Stimulated activated naive CD8-positive, alpha-beta T cell treated with anti-CD3 and anti-CD28 coated beads, Interleukin-15, amount 100 ng/mL, for 72 hours (primary cell): ENCODE measurements around the gene CBX5.
A peak's percentile ranks its signal among the peaks of the same experiment; 100 is the strongest.
"Not testable (repeated sequence)": the region's sequence is repeated elsewhere in the genome, so short reads cannot be mapped to it uniquely, and the experiment has no call there.

Experiments used
- ATAC-seq: fragments of 150-1000 bp; cut with Tn5 transposase; 2 replicates; pipeline ENCODE4 v1.10.0; 2021; ENCODE audit warnings: mild to moderate bottlenecking, moderate library complexity
- DNase-seq, 2 donors: peaks; one replicate each; pipeline ENCODE4 v3.0.0; 2021 to 2022
- H3K27ac Mint-ChIP-seq, 2 donors: one replicate each; pipeline ENCODE4 v1.8.0; 2022; ENCODE audit warnings: mild to moderate bottlenecking in 2 of 2, mixed read lengths in 2 of 2, moderate library complexity in 2 of 2
- H3K27me3 Mint-ChIP-seq: one replicate; pipeline ENCODE4 v1.8.0; 2022; ENCODE audit warnings: mixed read lengths
- H3K4me1 Mint-ChIP-seq: one replicate; pipeline ENCODE4 v1.8.0; 2022; ENCODE audit warnings: mild to moderate bottlenecking, mixed read lengths
- H3K4me3 Mint-ChIP-seq, 2 donors: one replicate each; pipeline ENCODE4 v1.8.0; 2022; ENCODE audit warnings: mild to moderate bottlenecking in 2 of 2, mixed read lengths in 2 of 2, moderate library complexity in 1 of 2
- H3K9me3 Mint-ChIP-seq, 2 donors: one replicate each; pipeline ENCODE4 v1.8.0; 2022; ENCODE audit warnings: mixed read lengths in 2 of 2

CBX5 gene

GRCh38 chr12:54206791-54207190 lies 73.1 kb downstream of the CBX5 start:
- Mint-ChIP-seq H3K27ac (no peak overlapping the region), H3K4me3 (no peak overlapping the region), H3K9me3 (no peaks in the 10 kb centered on the region), H3K4me1 (peaks cover 6% of the 10 kb centered on the region), H3K27me3 (peaks cover 55% of the 10 kb centered on the region)
- ATAC-seq (no peak), DNase-seq (no peak)

GRCh38 chr12:54204316-54204715 lies 75.6 kb downstream of the CBX5 start:
- Mint-ChIP-seq H3K27me3 (peaks cover 76% of the 10 kb centered on the region), H3K4me1 (peaks cover 6% of the 10 kb centered on the region), H3K27ac (no peak overlapping the region), H3K9me3 (no peaks in the 10 kb centered on the region), H3K4me3 (no peak overlapping the region)
- DNase-seq (no peak), ATAC-seq (no peak)

GRCh38 chr12:54201001-54201794 lies 78.7 kb downstream of the CBX5 start:
- peaks cover 84% of the 10 kb centered on the region for H3K27me3 Mint-ChIP-seq
- no peaks in the 10 kb centered on the region for H3K9me3 Mint-ChIP-seq
- no peaks in the 10 kb centered on the region for H3K4me1 Mint-ChIP-seq
- no peak overlapping the region for H3K4me3 Mint-ChIP-seq
- ATAC-seq (peak; percentile 88), DNase-seq (peak; percentile 62 to 69)
- no peak overlapping the region for H3K27ac Mint-ChIP-seq

- no peak overlapping the region for H3K4me3 Mint-ChIP-seq
- H3K4me1 Mint-ChIP-seq, result no peaks in the 10 kb centered on the region
- ATAC-seq, result no peak
- peaks cover 84% of the 10 kb centered on the region for H3K27me3 Mint-ChIP-seq
- no peak for DNase-seq
- no peak overlapping the region for H3K27ac Mint-ChIP-seq
- H3K9me3 Mint-ChIP-seq, result no peaks in the 10 kb centered on the region
Measured at GRCh38 chr12:54200412-54200811, 79.5 kb downstream of the CBX5 start.

DNA sequence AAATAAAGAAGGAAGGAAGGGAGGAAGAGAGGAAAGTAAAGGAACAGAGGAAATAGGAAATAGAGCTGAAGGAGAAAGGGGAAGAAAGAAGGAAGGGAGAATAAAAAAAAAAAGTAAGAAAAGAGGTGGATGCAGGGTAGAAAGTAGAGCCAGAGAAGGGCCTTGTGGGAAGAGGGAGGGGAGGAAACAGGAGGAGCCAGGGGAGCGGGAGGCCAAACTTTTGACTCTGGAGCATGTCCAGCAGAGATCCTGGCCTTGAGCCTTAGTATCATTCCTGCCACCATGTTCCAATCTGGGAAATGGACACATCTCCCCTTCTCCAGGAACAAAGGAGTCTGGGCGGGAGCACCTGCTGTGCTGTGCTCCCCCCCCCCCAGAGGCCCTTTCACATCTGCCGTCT lies 80.0 kb downstream of the CBX5 start:
- ATAC-seq (no peak), DNase-seq (no peak)
- Mint-ChIP-seq H3K4me1 (no peaks in the 10 kb centered on the region), H3K4me3 (no peak overlapping the region), H3K27ac (no peak overlapping the region), H3K9me3 (no peaks in the 10 kb centered on the region), H3K27me3 (peaks cover 85% of the 10 kb centered on the region)

DNA sequence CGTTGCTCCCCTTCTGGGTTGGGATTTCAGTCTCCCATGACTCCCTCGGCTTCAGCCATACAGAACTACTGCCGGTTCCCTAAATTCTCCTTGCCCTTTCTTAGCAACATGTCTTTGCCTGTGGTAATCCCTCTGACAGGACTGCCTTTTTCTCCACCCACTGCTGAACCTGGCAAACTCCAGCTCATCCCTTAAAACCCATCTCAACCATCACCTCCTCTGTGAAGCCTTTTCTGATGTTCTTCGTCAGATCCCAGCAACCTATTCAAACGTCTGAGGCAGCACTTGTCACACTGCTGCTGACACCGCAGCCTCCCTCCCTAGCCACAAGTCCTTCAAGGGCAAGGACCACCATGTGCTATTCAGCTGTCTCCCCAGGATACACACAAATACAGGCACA lies 80.9 kb downstream of the CBX5 start:
- no peak overlapping the region for H3K27ac Mint-ChIP-seq
- no peak for DNase-seq
- ATAC-seq, result no peak
- H3K9me3 Mint-ChIP-seq, result no peaks in the 10 kb centered on the region
- H3K27me3 Mint-ChIP-seq, result peaks cover 88% of the 10 kb centered on the region
- no peak overlapping the region for H3K4me3 Mint-ChIP-seq
- H3K4me1 Mint-ChIP-seq, result no peaks in the 10 kb centered on the region

GRCh38 chr12:54197431-54197909 lies 82.5 kb downstream of the CBX5 start:
- peak overlapping the region in 1 of 2 donors; percentile 81 for H3K27ac Mint-ChIP-seq
- no peak for ATAC-seq
- no peak overlapping the region for H3K4me3 Mint-ChIP-seq
- H3K27me3 Mint-ChIP-seq, result peaks cover 93% of the 10 kb centered on the region
- DNase-seq, result no peak
- no peaks in the 10 kb centered on the region for H3K9me3 Mint-ChIP-seq
- no peaks in the 10 kb centered on the region for H3K4me1 Mint-ChIP-seq

DNA sequence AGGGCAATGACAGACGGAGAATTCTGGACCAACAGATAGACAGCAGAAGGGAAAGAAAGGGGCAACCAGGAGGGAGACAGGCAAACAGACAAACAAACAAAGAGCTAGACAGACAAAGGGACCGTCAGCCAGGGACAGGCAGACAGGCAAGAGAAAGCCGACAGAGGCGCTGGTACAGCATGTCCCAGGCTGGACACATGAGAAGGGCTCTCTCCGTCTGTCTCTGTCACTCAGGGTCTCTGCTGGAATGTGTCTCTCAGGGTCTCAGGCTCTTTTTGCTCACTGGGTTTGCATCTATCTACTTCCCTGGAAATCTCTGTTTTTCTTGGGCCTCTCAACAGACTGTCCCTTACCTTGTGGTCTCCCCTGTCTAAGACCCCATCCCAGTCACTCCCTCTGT lies 82.9 kb downstream of the CBX5 start:
- no peaks in the 10 kb centered on the region for H3K9me3 Mint-ChIP-seq
- H3K27me3 Mint-ChIP-seq, result peaks cover 98% of the 10 kb centered on the region
- no peaks in the 10 kb centered on the region for H3K4me1 Mint-ChIP-seq
- H3K4me3 Mint-ChIP-seq, result no peak overlapping the region
- no peak for DNase-seq
- ATAC-seq, result no peak
- no peak overlapping the region for H3K27ac Mint-ChIP-seq

DNA sequence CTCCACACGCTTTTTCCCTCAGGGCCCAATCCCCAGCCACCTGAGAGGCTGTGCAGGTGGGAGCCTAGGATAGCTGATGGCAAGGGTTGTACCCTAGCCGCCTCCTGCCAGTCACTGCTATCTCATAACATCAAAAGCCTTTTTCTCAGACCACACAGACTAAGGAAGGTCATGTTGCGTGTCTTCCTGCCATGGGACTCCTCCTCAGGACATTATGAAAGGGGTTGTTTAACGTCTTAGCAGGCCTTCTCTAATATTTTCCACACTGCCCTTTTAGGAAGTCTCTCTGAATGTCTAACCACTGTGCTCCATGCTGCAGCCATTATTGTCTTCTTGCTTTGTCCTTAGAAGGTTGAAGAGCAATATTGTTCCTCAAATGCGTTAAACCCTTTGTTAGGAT lies 83.5 kb downstream of the CBX5 start:
- H3K27me3 Mint-ChIP-seq, result peaks cover 100% of the 10 kb centered on the region
- no peak for DNase-seq
- H3K4me3 Mint-ChIP-seq, result no peak overlapping the region
- ATAC-seq, result no peak
- H3K27ac Mint-ChIP-seq, result no peak overlapping the region
- H3K9me3 Mint-ChIP-seq, result no peaks in the 10 kb centered on the region
- peaks cover 4% of the 10 kb centered on the region for H3K4me1 Mint-ChIP-seq

DNA sequence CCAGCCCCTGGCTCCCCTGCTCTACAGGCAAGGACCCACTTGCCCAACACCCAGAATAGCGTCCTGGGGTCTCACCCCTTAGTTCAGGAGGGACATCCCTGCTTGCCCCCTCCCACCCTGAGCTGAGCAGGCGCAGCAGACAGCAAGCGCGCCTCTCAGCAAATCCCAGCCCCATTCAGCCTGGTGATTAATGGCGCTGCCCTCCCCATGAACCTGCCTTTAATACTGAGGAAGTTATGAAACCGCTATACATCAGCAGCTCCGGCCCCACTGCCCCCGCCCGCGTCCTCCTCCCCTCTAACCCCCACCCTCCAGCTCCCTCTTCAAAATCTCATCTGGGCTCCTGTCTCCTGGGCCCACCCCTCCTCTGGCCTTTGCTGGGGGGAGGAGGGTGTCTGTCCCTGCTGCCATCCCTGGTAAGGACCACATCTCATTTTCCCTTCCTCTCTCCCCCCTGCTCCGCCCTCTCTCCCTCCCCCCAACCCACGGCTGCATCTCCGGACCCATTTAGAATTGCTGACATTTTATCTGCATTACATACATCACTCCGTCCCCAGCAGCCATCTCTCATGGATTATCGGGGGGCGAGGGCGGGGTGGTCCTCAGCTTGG lies 84.1 kb downstream of the CBX5 start:
- H3K4me3 Mint-ChIP-seq, result no peak overlapping the region
- H3K4me1 Mint-ChIP-seq, result peaks cover 7% of the 10 kb centered on the region
- ATAC-seq (no peak), DNase-seq (no peak)
- no peaks in the 10 kb centered on the region for H3K9me3 Mint-ChIP-seq
- peaks cover 100% of the 10 kb centered on the region for H3K27me3 Mint-ChIP-seq
- H3K27ac Mint-ChIP-seq, result no peak overlapping the region

DNA sequence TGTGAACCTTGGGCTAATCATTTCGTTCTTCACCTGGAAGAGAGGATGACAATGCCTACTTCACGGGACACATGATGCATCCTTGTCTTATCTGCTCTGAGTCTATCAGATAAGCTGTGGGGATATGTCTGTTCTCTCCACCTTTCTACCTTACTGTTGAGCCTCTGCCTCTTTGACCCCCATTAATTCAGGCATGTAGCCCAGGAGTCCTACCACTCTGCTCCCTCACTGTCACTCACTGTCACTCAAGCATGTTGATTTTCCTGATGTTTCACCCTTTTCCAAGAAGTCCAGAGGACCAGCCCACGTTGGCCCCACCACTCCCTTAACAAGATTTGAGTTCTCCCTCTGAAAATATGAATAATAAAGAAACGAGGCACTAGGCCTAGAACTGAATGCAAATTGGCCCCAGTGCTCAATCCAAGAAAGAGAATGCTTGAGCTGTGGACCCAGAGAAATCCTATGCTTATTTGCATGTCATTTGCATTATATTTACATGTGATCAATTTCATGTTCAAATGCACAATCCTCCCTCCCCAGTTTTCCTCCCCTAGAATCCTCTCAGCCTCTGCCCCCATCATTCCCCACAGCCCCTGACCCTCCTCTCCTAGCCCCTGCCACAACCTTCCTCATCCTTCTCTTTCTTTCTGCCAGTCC lies 84.7 kb downstream of the CBX5 start:
- no peak for DNase-seq
- Mint-ChIP-seq H3K4me1 (peaks cover 7% of the 10 kb centered on the region), H3K27me3 (peaks cover 100% of the 10 kb centered on the region), H3K4me3 (no peak overlapping the region), H3K27ac (no peak overlapping the region), H3K9me3 (no peaks in the 10 kb centered on the region)
- no peak for ATAC-seq

GRCh38 chr12:54194611-54195010 lies 85.3 kb downstream of the CBX5 start:
- ATAC-seq, H3K27ac Mint-ChIP-seq, H3K9me3 Mint-ChIP-seq, H3K4me1 Mint-ChIP-seq, H3K4me3 Mint-ChIP-seq, DNase-seq: not testable (repeated sequence)
- peaks cover 100% of the 10 kb centered on the region for H3K27me3 Mint-ChIP-seq

DNA sequence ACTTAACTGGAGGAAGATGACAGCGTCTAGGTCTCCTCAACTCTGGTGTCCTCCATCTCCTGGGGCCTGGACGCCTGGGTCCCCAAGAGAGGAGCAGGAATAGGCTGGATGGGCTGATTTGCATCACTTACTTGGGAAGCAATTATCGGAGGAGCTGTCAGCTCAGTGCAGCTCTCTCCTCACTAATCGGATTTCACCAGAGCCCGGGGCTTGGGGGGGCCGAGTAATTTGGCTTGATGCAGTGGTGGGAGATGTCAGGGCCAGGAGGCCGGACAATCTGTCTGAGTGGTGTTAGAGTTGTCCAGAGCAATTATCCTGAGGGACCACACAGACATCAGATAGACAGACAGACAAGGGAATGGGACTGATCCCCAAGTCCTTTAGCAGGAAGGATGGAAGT lies 86.5 kb downstream of the CBX5 start:
- Mint-ChIP-seq H3K27me3 (peaks cover 90% of the 10 kb centered on the region), H3K27ac (no peak overlapping the region), H3K4me3 (no peak overlapping the region)

DNA sequence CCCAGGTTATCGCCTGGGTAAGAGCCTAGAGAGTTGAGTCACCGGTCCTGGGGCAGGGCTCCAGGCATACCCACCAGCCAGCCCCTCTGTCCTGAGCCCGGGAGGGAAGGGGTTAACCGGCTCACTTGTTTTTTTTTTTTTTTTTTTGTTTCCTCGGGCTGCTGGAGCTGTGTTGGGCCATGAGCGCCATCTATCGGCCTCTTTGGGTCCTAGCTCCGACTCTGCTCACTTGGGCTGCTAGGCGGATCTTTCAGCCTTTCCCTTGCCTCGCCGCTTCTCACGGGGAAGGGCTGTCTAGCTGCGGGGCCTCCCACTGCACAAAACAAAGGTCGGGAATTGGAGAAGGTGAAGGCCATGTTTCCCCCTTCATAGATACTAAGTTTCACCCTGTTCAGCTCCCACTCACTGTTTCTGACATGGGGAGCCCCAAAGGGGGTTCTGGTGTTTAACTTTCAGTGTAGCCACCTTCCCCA lies 88.3 kb downstream of the CBX5 start:
- H3K9me3 Mint-ChIP-seq, result no peaks in the 10 kb centered on the region
- ATAC-seq (peak; percentile 65), DNase-seq (peak; percentile 76 to 79)
- H3K4me1 Mint-ChIP-seq, result peaks cover 21% of the 10 kb centered on the region
- H3K27me3 Mint-ChIP-seq, result peaks cover 71% of the 10 kb centered on the region
- no peak overlapping the region for H3K27ac Mint-ChIP-seq
- no peak overlapping the region for H3K4me3 Mint-ChIP-seq

More for the DNA sequence above, 86.5 kb downstream of the CBX5 start:
- no peaks in the 10 kb centered on the region for H3K9me3 Mint-ChIP-seq
- no peak for DNase-seq
- peaks cover 7% of the 10 kb centered on the region for H3K4me1 Mint-ChIP-seq
- ATAC-seq, result no peak

GRCh38 chr12:54191126-54191525 lies 88.8 kb downstream of the CBX5 start:
- H3K27ac Mint-ChIP-seq, result no peak overlapping the region
- DNase-seq (no peak), ATAC-seq (no peak)
- no peak overlapping the region for H3K4me3 Mint-ChIP-seq
- no peaks in the 10 kb centered on the region for H3K9me3 Mint-ChIP-seq
- peaks cover 22% of the 10 kb centered on the region for H3K4me1 Mint-ChIP-seq
- H3K27me3 Mint-ChIP-seq, result peaks cover 67% of the 10 kb centered on the region

GRCh38 chr12:54189198-54189539 lies 90.8 kb downstream of the CBX5 start:
- no peak for DNase-seq
- no peaks in the 10 kb centered on the region for H3K9me3 Mint-ChIP-seq
- H3K27me3 Mint-ChIP-seq, result peaks cover 47% of the 10 kb centered on the region
- peak overlapping the region; percentile 85 for H3K4me3 Mint-ChIP-seq
- ATAC-seq, result peak; percentile 15
- peaks cover 27% of the 10 kb centered on the region for H3K4me1 Mint-ChIP-seq
- peak overlapping the region in 1 of 2 donors; percentile 57 for H3K27ac Mint-ChIP-seq
